ENCODE data around the gene ZNF536. TPM values are rescaled to one million over a fixed set of nuclear protein-coding genes. Genes with fewer than 3 reads are reported as not detected.
"Not testable (repeated sequence)": the region's sequence is repeated elsewhere in the genome, so short reads cannot be mapped to it uniquely, and the experiment has no call there.

Gene ZNF536
- total RNA-seq, 1 experiment from 2014 or later, result not detected

DNA sequence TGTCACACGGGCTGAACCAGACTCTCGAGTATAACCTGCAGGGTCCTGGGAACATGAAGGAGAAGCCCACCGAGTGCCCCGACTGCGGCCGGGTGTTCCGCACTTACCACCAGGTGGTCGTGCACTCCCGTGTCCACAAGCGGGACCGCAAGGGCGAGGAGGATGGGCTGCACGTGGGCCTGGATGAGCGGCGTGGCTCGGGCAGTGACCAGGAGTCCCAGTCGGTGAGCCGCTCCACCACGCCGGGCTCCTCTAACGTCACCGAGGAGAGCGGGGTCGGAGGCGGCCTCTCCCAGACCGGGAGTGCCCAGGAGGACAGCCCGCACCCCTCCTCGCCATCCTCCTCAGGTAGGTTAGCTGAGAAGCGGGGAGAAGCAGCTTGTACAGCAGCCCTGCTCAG lies 73.2 kb downstream of the ZNF536 start:
- Histone ChIP-seq H3K4me2 (ENCODE audit: low read length) (no peak overlapping the region), H3K4me3 (ENCODE audit: low read length) (no peak overlapping the region), H3F3A (ENCODE audit: low read length, unreplicated experiment) (no peaks in the 10 kb centered on the region), H3K9ac (ENCODE audit: low read length) (no peak overlapping the region), H3K27ac (ENCODE audit: low read length) (no peak overlapping the region), H3K4me1 (ENCODE audit: insufficient read depth, low read length) (no peaks in the 10 kb centered on the region), H3K79me2 (ENCODE audit: low read length) (no peaks in the 10 kb centered on the region), H3K36me3 (ENCODE audit: low read depth, low read length) (no peaks in the 10 kb centered on the region), H3K9me2 (replicated peaks; ENCODE audit: low read length) (no peaks in the 10 kb centered on the region), H4K20me1 (ENCODE audit: low read length) (no peaks in the 10 kb centered on the region), H2AFZ (ENCODE audit: low read length) (no peak overlapping the region), H3K9me3 (ENCODE audit: low read length) (no peaks in the 10 kb centered on the region), H3K27me3 (ENCODE audit: low read length) (peaks cover 29% of the 10 kb centered on the region)
- POLR2A ChIA-PET (ENCODE audit: unreplicated experiment), result no interaction called here
- intact Hi-C loops (cut with micrococcal nuclease), result no loop called here
- BruUV-seq (replicated peaks), result no TSS peak
- DNase-seq, result no peak
- CTCF ChIA-PET, result no interaction called here
- TF ChIP-seq EZH2phosphoT487 (IDR thresholded peaks at IDR 0.05; ENCODE audit: borderline replicate concordance, low read length) (no peak), EZH2 (IDR thresholded peaks at IDR 0.05; ENCODE audit: low read length, unreplicated experiment) (no peak)
- ATAC-seq, result no peak

DNA sequence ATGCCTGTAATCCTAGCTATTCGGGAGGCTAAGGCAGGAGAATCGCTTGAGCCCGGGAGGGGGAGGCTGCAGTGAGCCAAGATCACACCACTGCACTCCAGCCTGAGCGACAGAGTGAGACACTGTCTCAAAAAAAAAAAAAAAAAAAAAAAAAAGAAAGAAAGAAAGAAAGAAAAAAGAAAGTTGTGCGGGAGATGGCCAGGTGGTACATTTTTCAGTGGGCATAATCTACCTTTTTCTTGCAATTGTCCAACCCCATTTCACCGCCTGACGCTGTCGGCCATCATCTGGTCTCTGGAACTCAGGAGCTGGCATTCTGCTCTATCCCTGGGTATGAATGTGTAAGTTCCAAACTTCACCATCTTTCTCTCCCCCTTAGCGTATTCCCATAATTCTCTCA lies 73.9 kb downstream of the ZNF536 start:
- H3K27ac ChIP-seq (ENCODE audit: low read length); H3K4me2 ChIP-seq (ENCODE audit: low read length); H3K4me3 ChIP-seq (ENCODE audit: low read length); H3K9me2 ChIP-seq (replicated peaks; ENCODE audit: low read length); H3F3A ChIP-seq (ENCODE audit: low read length, unreplicated experiment); POLR2A ChIA-PET (ENCODE audit: unreplicated experiment); BruUV-seq (replicated peaks); DNase-seq; H3K9ac ChIP-seq (ENCODE audit: low read length); H4K20me1 ChIP-seq (ENCODE audit: low read length); H3K9me3 ChIP-seq (ENCODE audit: low read length); ATAC-seq; intact Hi-C loops (cut with micrococcal nuclease); H3K36me3 ChIP-seq (ENCODE audit: low read depth, low read length); H3K79me2 ChIP-seq (ENCODE audit: low read length); H3K4me1 ChIP-seq (ENCODE audit: insufficient read depth, low read length); CTCF ChIA-PET; H2AFZ ChIP-seq (ENCODE audit: low read length): not testable (repeated sequence)
- peaks cover 30% of the 10 kb centered on the region for H3K27me3 ChIP-seq (ENCODE audit: low read length)

DNA sequence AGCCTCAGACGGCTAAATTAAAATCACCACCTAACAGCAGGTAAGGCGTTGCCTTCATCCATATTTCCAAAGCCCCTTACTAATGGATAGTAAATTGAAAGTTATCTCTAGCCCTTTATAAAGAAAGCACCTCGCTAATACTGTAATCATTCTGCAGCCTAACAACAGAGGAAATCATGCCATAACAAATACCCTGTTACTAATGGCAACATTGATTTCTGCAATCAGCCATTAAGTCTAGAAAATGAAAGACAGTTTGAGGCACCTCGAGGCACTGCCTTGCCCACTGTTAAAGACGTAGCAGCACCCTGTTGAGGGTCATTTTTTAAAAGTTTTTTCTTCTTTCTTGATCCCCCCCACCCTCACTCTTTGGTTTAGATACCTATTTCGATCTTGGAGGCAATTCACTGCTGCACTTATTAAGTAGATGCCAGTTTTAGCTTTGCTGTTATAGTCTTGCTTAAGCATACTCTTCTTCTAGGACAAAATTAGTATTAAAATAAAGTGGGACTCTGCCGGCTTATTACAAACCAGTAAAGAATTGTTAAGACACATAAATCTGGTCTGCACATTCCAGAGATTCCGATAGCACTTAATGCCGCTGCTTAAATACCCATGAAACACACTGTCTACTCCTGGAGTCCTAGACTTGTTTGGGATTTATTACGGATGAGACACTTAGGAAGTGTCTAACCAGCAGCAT lies 74.8 kb downstream of the ZNF536 start:
- H3K27me3 ChIP-seq (ENCODE audit: low read length), result peaks cover 39% of the 10 kb centered on the region
- no peaks in the 10 kb centered on the region for H3K79me2 ChIP-seq (ENCODE audit: low read length)
- no peak overlapping the region for H3K4me3 ChIP-seq (ENCODE audit: low read length)
- H3K9me3 ChIP-seq (ENCODE audit: low read length), result no peaks in the 10 kb centered on the region
- no TSS peak for BruUV-seq (replicated peaks)
- no peaks in the 10 kb centered on the region for H3K36me3 ChIP-seq (ENCODE audit: low read depth, low read length)
- H3K9ac ChIP-seq (ENCODE audit: low read length), result no peak overlapping the region
- TF ChIP-seq, protein P1, sequence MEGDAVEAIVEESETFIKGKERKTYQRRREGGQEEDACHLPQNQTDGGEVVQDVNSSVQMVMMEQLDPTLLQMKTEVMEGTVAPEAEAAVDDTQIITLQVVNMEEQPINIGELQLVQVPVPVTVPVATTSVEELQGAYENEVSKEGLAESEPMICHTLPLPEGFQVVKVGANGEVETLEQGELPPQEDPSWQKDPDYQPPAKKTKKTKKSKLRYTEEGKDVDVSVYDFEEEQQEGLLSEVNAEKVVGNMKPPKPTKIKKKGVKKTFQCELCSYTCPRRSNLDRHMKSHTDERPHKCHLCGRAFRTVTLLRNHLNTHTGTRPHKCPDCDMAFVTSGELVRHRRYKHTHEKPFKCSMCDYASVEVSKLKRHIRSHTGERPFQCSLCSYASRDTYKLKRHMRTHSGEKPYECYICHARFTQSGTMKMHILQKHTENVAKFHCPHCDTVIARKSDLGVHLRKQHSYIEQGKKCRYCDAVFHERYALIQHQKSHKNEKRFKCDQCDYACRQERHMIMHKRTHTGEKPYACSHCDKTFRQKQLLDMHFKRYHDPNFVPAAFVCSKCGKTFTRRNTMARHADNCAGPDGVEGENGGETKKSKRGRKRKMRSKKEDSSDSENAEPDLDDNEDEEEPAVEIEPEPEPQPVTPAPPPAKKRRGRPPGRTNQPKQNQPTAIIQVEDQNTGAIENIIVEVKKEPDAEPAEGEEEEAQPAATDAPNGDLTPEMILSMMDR (conservative IDR thresholded peaks at IDR 0.05; ENCODE audit: low read depth, low read length), result no peak
- TF ChIP-seq EZH2phosphoT487 (IDR thresholded peaks at IDR 0.05; ENCODE audit: borderline replicate concordance, low read length), result no peak
- TF ChIP-seq EZH2 (IDR thresholded peaks at IDR 0.05; ENCODE audit: low read length, unreplicated experiment), result no peak
- H2AFZ ChIP-seq (ENCODE audit: low read length), result no peak overlapping the region
- DNase-seq (no peak), ATAC-seq (no peak)
- POLR2A ChIA-PET (ENCODE audit: unreplicated experiment), result no interaction called here
- H3F3A ChIP-seq (ENCODE audit: low read length, unreplicated experiment), result no peaks in the 10 kb centered on the region
- H3K4me1 ChIP-seq (ENCODE audit: insufficient read depth, low read length), result no peaks in the 10 kb centered on the region
- H3K27ac ChIP-seq (ENCODE audit: low read length), result no peak overlapping the region
- H3K4me2 ChIP-seq (ENCODE audit: low read length), result no peak overlapping the region
- no peaks in the 10 kb centered on the region for H3K9me2 ChIP-seq (replicated peaks; ENCODE audit: low read length)
- intact Hi-C loops (cut with micrococcal nuclease), result no loop called here
- no peaks in the 10 kb centered on the region for H4K20me1 ChIP-seq (ENCODE audit: low read length)
- CTCF ChIA-PET, result no interaction called here

DNA sequence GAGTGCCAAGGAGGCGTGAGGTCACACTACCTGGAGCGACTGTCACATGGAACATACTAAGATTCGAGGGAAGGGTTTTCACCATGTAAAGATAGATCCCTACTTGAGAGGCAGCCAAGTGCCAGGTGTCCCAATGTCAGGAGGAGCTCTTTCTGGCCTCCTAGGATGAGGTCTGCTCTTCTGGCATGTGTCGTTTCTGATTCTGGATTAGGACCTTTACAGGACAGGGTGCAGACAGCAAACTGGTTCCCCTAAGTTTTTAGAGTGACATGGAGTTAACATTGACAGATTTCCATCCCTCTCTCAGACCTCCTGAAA lies 75.3 kb downstream of the ZNF536 start:
- Histone ChIP-seq H3F3A (ENCODE audit: low read length, unreplicated experiment) (no peaks in the 10 kb centered on the region), H3K9me2 (replicated peaks; ENCODE audit: low read length) (no peaks in the 10 kb centered on the region), H3K9me3 (ENCODE audit: low read length) (no peaks in the 10 kb centered on the region), H2AFZ (ENCODE audit: low read length) (no peak overlapping the region), H3K4me2 (ENCODE audit: low read length) (no peak overlapping the region), H3K27me3 (ENCODE audit: low read length) (peaks cover 44% of the 10 kb centered on the region), H3K36me3 (ENCODE audit: low read depth, low read length) (no peaks in the 10 kb centered on the region), H4K20me1 (ENCODE audit: low read length) (no peaks in the 10 kb centered on the region), H3K4me1 (ENCODE audit: insufficient read depth, low read length) (no peaks in the 10 kb centered on the region), H3K79me2 (ENCODE audit: low read length) (no peaks in the 10 kb centered on the region), H3K4me3 (ENCODE audit: low read length) (no peak overlapping the region), H3K9ac (ENCODE audit: low read length) (no peak overlapping the region), H3K27ac (ENCODE audit: low read length) (no peak overlapping the region)
- TF ChIP-seq, protein P1 (conservative IDR thresholded peaks at IDR 0.05; ENCODE audit: low read depth, low read length), result no peak
- no peak for TF ChIP-seq EZH2phosphoT487 (IDR thresholded peaks at IDR 0.05; ENCODE audit: borderline replicate concordance, low read length)
- TF ChIP-seq EZH2 (IDR thresholded peaks at IDR 0.05; ENCODE audit: low read length, unreplicated experiment), result no peak
- POLR2A ChIA-PET (ENCODE audit: unreplicated experiment), result no interaction called here
- no peak for ATAC-seq
- intact Hi-C loops (cut with micrococcal nuclease), result no loop called here
- CTCF ChIA-PET, result no interaction called here
- no TSS peak for BruUV-seq (replicated peaks)
- DNase-seq, result no peak
